Right atrium auricular region (tissue), 2 donors: ENCODE results near the gene EPB41L4B. TPM values are rescaled to one million over a fixed set of nuclear protein-coding genes. Genes with fewer than 3 reads are reported as not detected.
"Not testable (repeated sequence)": the region's sequence is repeated elsewhere in the genome, so short reads cannot be mapped to it uniquely, and the experiment has no call there.

Experiments
- DNase-seq: peaks from one replicate; pipeline ENCODE4 v3.0.0-alpha.2; 2019; ENCODE audit warnings: low spot score
- H3K27ac ChIP-seq, 2 donors: fragments of 200-600 bp; sonication (generic); 1 replicate in 1 of 2; 2 replicates in 1 of 2; pipeline ENCODE4 v1.5.1; 2016 to 2019
- H3K27me3 ChIP-seq, 2 donors: fragments of 200-600 bp; sonication (generic); one replicate each; pipeline versions ENCODE4 v1.5.1 to v1.6.0; 2017 to 2019
- H3K36me3 ChIP-seq: fragments of 200-600 bp; sonication (generic); one replicate; pipeline ENCODE4 v1.5.1; 2016
- H3K4me1 ChIP-seq, 2 donors: fragments of 200-600 bp; sonication (generic); one replicate each; pipeline versions ENCODE4 v1.5.1 to v1.6.0; 2017 to 2019
- H3K4me3 ChIP-seq, 2 donors: fragments of 200-600 bp; sonication (generic); 1 replicate in 1 of 2; 2 replicates in 1 of 2; pipeline ENCODE4 v1.5.1; 2017 to 2019; ENCODE audit warnings: mild to moderate bottlenecking in 1 of 2, moderate library complexity in 1 of 2
- H3K9me3 ChIP-seq, 2 donors: fragments of 200-600 bp; sonication (generic); one replicate each; pipeline ENCODE4 v1.5.1; 2019
- total RNA-seq, 2 donors: library from RNA; depleted of rRNA; stranded (reverse); fragments of >200 nt; gene quantifications; one replicate each; pipeline ENCODE4 v1.1.0, GENCODE V29; 2016
- TF ChIP-seq, protein P1 (sequence below), 2 donors: fragments of 200-600 bp; sonication (generic); IDR thresholded peaks; one replicate each; pipeline ENCODE4 v1.5.1; 2019; ENCODE audit warnings: antibody characterized with exemption in 2 of 2

EPB41L4B gene
- total RNA-seq, 2 donors from 2014 or later, result 15.3 to 30.4 TPM

DNA sequence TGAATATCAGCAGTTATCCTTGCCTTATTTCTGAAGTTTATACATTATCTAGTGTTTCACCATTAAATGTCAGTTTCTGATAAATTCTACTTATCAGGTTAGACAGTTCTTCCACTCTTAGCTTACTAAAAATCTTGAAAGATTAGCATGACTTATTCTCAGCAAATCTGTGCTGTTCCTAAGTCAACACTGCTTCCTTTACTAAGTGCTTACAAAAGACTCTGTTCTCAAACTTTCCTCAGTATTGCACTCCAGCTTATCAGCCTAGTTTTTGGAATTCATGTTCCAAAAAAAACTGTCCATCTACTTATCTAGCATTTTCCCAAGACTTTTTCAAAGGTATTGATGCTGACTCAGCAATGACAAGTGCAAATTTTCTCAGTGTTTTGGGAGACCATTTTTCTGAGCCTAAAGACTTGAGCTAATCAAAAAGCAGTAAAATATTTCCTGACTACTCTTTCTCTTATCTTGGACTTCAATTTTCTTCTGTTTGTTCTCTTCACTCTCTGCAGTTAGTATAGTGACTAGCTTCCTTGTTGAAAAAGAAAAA, 92.7 kb downstream of the EPB41L4B start:
- Histone ChIP-seq H3K4me1 (no peaks in the 10 kb centered on the region), H3K4me3 (no peak overlapping the region), H3K27me3 (no peaks in the 10 kb centered on the region), H3K36me3 (no peaks in the 10 kb centered on the region), H3K9me3 (no peaks in the 10 kb centered on the region), H3K27ac (no peak overlapping the region)
- TF ChIP-seq, protein P1, sequence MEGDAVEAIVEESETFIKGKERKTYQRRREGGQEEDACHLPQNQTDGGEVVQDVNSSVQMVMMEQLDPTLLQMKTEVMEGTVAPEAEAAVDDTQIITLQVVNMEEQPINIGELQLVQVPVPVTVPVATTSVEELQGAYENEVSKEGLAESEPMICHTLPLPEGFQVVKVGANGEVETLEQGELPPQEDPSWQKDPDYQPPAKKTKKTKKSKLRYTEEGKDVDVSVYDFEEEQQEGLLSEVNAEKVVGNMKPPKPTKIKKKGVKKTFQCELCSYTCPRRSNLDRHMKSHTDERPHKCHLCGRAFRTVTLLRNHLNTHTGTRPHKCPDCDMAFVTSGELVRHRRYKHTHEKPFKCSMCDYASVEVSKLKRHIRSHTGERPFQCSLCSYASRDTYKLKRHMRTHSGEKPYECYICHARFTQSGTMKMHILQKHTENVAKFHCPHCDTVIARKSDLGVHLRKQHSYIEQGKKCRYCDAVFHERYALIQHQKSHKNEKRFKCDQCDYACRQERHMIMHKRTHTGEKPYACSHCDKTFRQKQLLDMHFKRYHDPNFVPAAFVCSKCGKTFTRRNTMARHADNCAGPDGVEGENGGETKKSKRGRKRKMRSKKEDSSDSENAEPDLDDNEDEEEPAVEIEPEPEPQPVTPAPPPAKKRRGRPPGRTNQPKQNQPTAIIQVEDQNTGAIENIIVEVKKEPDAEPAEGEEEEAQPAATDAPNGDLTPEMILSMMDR (IDR thresholded peaks at IDR 0.05), result no peak
- DNase-seq, result no peak

DNA sequence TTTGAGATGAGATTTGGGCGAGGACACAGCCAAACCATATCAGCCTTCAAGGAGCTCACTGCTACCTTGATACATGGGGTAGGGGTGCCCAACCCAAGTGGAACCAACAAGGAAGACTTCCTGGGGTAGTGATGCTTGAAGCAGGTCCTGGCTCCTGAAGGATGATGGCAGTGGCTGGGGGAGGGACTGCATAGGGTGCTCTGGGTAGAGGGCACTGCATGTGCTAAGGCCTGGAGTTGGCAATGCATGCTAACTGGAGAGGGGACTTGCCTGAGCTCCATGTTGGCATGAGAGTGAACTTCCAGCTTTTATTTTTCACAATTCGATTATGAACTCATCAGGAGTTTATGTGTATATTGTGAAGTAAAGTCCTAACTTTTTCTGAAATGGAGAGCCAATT, 95.2 kb downstream of the EPB41L4B start:
- TF ChIP-seq, protein P1 (IDR thresholded peaks at IDR 0.05), result no peak
- H3K27ac ChIP-seq, result no peak overlapping the region

DNA sequence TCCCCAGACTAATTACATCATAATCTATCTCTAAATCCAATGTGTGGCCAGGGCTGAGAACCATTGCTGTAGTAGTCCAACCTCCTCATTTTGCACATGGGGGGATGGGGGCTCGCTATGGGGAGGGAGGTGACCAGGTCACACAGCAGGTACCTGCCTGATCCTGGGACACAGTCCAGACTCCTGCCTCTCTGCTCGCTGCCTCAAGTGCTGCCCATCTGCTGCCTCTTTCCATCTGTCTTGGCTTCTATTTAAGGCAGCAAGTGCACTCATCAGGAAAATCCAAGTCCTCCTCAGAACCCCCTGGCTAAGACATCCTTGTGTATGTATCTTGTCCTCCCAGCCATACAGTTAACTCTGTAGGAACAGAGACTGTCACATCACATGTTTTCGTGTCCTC, 96.1 kb downstream of the EPB41L4B start:
- Histone ChIP-seq H3K9me3 (no peaks in the 10 kb centered on the region), H3K27ac (no peak overlapping the region), H3K4me3 (no peak overlapping the region), H3K36me3 (no peaks in the 10 kb centered on the region), H3K4me1 (no peaks in the 10 kb centered on the region), H3K27me3 (no peaks in the 10 kb centered on the region)
- DNase-seq, result no peak
- TF ChIP-seq, protein P1 (IDR thresholded peaks at IDR 0.05), result no peak

More for the DNA sequence above, 95.2 kb downstream of the EPB41L4B start:
- Histone ChIP-seq H3K27me3 (no peaks in the 10 kb centered on the region), H3K4me3 (no peak overlapping the region), H3K9me3 (no peaks in the 10 kb centered on the region), H3K36me3 (no peaks in the 10 kb centered on the region), H3K4me1 (no peaks in the 10 kb centered on the region)
- DNase-seq, result no peak

DNA sequence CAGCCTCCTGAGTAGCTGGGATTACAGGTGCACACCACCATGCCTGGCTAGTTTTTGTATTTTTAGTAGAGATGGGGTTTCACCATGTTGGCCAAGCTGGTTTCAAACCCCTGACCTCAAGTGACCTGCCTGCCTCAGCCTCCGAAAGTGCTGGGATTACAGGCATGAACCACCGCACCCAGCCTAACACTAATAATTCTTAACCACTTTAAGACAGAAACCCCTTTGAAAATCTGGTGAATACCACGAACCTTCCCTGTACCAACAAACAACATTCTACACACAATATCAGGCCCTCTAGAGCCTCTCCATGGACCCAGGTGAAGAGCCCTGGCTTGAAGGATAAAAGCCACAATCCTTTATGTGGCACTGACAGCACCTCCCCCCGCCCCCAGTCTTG, 102.6 kb downstream of the EPB41L4B start:
- H3K4me3 ChIP-seq, H3K27ac ChIP-seq, H3K27me3 ChIP-seq, H3K36me3 ChIP-seq, H3K9me3 ChIP-seq, DNase-seq, H3K4me1 ChIP-seq: not testable (repeated sequence)

DNA sequence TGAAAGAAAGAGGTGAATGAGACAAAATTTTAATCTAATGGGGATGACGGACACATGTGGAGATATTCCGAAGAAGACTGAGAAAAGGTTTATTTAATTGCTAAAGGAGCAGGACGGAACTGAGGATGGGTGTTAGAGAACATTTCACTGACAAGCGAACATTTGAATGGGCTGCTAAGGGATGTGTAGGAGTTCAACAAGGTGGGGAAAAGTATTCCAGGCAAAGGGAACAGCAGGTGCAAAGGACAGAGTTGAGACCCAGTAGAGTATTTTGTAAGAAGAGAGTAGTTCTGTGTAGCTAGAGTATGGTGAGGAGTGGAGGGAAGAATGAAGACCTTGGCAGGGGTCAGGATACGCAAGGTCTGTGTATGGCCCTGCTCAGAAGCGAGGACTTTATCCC, 106.4 kb downstream of the EPB41L4B start:
- Histone ChIP-seq H3K4me3 (no peak overlapping the region), H3K36me3 (no peaks in the 10 kb centered on the region), H3K9me3 (no peaks in the 10 kb centered on the region), H3K27ac (peak overlapping the region in 1 of 2 donors; percentile 34), H3K4me1 (no peaks in the 10 kb centered on the region), H3K27me3 (no peaks in the 10 kb centered on the region)
- no peak for DNase-seq
- TF ChIP-seq, protein P1 (IDR thresholded peaks at IDR 0.05), result no peak

DNA sequence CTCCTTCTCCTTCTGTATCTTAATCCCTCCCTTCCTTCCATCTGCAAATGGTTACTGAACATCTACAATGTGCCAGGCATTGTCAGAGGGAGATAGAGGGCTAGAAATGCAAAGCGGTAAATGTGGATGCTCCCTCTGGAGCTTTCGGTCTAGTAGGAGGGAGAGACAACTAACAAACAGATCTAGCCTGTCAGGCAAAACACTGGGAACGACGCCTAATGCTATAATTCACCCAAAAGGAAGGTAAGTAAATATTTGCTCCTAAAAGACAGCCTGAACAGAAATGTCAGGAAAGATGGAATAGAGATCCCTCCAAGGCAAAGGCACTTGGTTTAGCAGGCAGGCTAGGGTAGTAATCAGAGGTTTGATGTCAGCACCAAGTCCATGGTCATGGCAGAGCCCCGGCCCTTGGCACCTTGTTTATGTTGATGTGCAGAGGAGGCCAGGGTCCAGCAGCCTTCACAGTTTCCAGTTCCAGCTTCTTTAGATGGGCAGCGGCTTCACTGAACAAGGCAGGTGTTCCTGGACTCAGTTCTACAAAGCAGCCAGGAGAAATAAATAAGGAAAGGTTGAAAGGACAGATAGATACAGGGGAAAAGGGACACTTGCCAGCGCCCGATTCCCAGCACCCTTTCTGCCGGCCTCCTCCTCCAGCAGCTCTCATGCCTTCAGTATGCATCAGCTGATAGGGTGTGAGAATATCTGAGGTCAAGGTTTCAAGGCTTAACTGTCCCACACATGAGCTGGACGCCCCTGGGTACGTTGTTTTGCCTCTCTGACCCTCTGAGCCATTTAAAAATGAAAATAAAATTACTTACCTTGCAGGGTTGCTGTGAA, 107.4 kb downstream of the EPB41L4B start:
- peak overlapping the region; percentile 31 to 55 for H3K27ac ChIP-seq
- no peaks in the 10 kb centered on the region for H3K27me3 ChIP-seq

More for the DNA sequence above, 107.4 kb downstream of the EPB41L4B start:
- no peak for DNase-seq
- Histone ChIP-seq H3K4me1 (no peaks in the 10 kb centered on the region), H3K9me3 (no peaks in the 10 kb centered on the region), H3K4me3 (no peak overlapping the region), H3K36me3 (no peaks in the 10 kb centered on the region)
- TF ChIP-seq, protein P1 (IDR thresholded peaks at IDR 0.05), result no peak
